Measurements from ENCODE around the gene C4orf54.
A peak's percentile ranks its signal among the peaks of the same experiment; 100 is the strongest.

Gene C4orf54

DNA sequence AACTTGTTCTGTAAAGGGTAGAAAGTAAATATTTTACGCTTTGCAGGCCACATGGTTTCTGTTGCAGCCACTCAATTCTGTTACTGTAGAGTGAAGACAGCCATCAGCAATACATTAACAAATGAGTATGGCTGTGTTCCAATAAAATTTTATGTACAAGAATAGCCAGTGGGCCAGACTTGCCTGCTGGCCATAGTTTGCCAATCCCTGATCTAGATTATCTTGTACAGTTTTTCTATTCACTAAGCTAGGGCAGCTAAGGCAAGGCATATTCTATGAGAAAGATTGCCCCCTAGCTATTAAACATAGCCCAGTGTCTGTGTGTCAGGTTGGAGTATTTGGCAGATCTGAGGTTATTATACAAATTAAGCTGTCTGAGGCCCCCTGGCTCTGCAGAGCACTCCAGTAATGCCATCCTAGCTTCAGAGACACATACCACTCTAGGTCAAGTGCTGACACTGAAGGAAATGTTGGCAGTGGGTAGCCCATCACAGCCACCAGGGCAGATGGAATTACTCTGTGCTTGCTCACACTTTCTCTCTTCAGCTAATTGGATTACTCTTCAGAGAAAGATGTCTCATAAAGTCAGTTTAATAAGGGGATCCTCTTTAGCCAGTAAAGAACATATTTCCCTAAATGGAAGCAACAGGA is 42.3 kb downstream of the C4orf54 start:
- H2AFZ ChIP-seq (ENCODE audit: low read depth, low read length): no peak overlapping the region
- H3K36me3 ChIP-seq (replicated peaks; ENCODE audit: low read depth, low read length): no peaks in the 10 kb centered on the region
- H3K9ac ChIP-seq (ENCODE audit: low read length): no peak overlapping the region
- no peaks in the 10 kb centered on the region for H3K27me3 ChIP-seq (ENCODE audit: low read depth, low read length)
- H3K4me3 ChIP-seq (ENCODE audit: low read length): no peak overlapping the region
- H3K79me2 ChIP-seq (ENCODE audit: low read length): no peaks in the 10 kb centered on the region
- H3K27ac ChIP-seq (ENCODE audit: low read length): no peak overlapping the region
- H4K20me1 ChIP-seq (ENCODE audit: insufficient read depth, low read length): no peaks in the 10 kb centered on the region
- no peaks in the 10 kb centered on the region for H3K9me3 ChIP-seq (ENCODE audit: insufficient read depth, low read length)
- H3K4me2 ChIP-seq (ENCODE audit: low read length): no peak overlapping the region
- no peaks in the 10 kb centered on the region for H3K4me1 ChIP-seq (ENCODE audit: low read length)
- no peak for TF ChIP-seq EZH2phosphoT487 (IDR thresholded peaks at IDR 0.05; ENCODE audit: low read depth)
- TF ChIP-seq, protein P1, sequence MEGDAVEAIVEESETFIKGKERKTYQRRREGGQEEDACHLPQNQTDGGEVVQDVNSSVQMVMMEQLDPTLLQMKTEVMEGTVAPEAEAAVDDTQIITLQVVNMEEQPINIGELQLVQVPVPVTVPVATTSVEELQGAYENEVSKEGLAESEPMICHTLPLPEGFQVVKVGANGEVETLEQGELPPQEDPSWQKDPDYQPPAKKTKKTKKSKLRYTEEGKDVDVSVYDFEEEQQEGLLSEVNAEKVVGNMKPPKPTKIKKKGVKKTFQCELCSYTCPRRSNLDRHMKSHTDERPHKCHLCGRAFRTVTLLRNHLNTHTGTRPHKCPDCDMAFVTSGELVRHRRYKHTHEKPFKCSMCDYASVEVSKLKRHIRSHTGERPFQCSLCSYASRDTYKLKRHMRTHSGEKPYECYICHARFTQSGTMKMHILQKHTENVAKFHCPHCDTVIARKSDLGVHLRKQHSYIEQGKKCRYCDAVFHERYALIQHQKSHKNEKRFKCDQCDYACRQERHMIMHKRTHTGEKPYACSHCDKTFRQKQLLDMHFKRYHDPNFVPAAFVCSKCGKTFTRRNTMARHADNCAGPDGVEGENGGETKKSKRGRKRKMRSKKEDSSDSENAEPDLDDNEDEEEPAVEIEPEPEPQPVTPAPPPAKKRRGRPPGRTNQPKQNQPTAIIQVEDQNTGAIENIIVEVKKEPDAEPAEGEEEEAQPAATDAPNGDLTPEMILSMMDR (IDR thresholded peaks at IDR 0.05; ENCODE audit: low read depth, low read length): peak; percentile 32; the same call in 1 of the 2 replicates

DNA sequence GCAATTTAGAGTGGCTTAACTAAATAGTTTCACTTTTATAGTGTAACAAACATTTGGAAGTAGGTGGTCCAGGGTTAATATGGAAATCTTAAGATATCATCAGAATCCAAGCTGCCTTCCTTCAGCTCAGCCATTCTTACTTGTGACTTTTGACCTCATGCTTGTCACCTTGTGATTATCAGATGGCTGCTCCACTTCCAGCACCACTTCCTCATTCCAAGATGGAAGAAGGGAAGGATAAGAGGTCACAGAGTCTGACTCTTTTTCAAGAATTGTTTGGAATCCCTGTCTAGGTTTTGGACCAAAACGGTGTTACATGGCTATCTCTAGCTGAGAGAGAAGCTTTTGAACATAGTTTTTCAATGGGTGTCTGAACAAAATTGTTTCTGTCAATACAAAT is 43.1 kb downstream of the C4orf54 start:
- Histone ChIP-seq H3K9ac (ENCODE audit: low read length) (no peak overlapping the region), H3K27ac (ENCODE audit: low read length) (no peak overlapping the region), H2AFZ (ENCODE audit: low read depth, low read length) (peak overlapping the region; percentile 23; the same call in 1 of the 2 replicates)

DNA sequence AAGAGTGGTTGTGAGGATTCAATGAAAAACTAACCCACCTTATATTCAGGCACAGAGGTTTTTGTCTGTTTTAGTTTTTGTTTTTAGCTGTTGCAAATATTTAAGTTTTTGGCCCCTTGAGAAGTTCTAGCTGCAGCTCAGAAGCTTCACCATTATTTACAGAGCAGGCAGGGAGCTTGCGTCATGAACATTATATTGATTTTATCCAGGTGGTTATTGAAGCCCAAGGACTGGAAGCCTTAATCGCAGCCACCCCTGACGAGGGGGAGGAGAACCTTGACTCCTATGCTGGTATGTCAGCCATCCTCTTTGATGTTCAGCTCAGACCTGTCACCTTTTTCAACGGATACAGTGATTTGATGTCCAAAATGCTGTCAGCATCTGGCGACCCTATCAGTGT is 44.9 kb downstream of the C4orf54 start:
- H3K9ac ChIP-seq (ENCODE audit: low read length): no peak overlapping the region
- no peaks in the 10 kb centered on the region for H3K36me3 ChIP-seq (replicated peaks; ENCODE audit: low read depth, low read length)
- H3K4me1 ChIP-seq (ENCODE audit: low read length): no peaks in the 10 kb centered on the region
- no peaks in the 10 kb centered on the region for H4K20me1 ChIP-seq (ENCODE audit: insufficient read depth, low read length)
- H3K4me3 ChIP-seq (ENCODE audit: low read length): no peak overlapping the region
- no peaks in the 10 kb centered on the region for H3K79me2 ChIP-seq (ENCODE audit: low read length)
- H3K9me3 ChIP-seq (ENCODE audit: insufficient read depth, low read length): no peaks in the 10 kb centered on the region
- H3K27me3 ChIP-seq (ENCODE audit: low read depth, low read length): no peaks in the 10 kb centered on the region
- H2AFZ ChIP-seq (ENCODE audit: low read depth, low read length): no peak overlapping the region; the same call in 1 of the 2 replicates
- TF ChIP-seq, protein P1 (IDR thresholded peaks at IDR 0.05; ENCODE audit: low read depth, low read length): no peak
- no peak for TF ChIP-seq EZH2phosphoT487 (IDR thresholded peaks at IDR 0.05; ENCODE audit: low read depth)
- H3K27ac ChIP-seq (ENCODE audit: low read length): no peak overlapping the region
- H3K4me2 ChIP-seq (ENCODE audit: low read length): no peak overlapping the region

More for the DNA sequence above, 43.1 kb downstream of the C4orf54 start:
- H3K27me3 ChIP-seq (ENCODE audit: low read depth, low read length): no peaks in the 10 kb centered on the region
- H3K9me3 ChIP-seq (ENCODE audit: insufficient read depth, low read length): no peaks in the 10 kb centered on the region
- H4K20me1 ChIP-seq (ENCODE audit: insufficient read depth, low read length): no peaks in the 10 kb centered on the region
- H3K4me3 ChIP-seq (ENCODE audit: low read length): no peak overlapping the region
- no peak overlapping the region for H3K4me2 ChIP-seq (ENCODE audit: low read length)
- no peaks in the 10 kb centered on the region for H3K79me2 ChIP-seq (ENCODE audit: low read length)
- TF ChIP-seq, protein P1 (IDR thresholded peaks at IDR 0.05; ENCODE audit: low read depth, low read length): no peak
- TF ChIP-seq EZH2phosphoT487 (IDR thresholded peaks at IDR 0.05; ENCODE audit: low read depth): no peak
- H3K4me1 ChIP-seq (ENCODE audit: low read length): no peaks in the 10 kb centered on the region
- no peaks in the 10 kb centered on the region for H3K36me3 ChIP-seq (replicated peaks; ENCODE audit: low read depth, low read length)

DNA sequence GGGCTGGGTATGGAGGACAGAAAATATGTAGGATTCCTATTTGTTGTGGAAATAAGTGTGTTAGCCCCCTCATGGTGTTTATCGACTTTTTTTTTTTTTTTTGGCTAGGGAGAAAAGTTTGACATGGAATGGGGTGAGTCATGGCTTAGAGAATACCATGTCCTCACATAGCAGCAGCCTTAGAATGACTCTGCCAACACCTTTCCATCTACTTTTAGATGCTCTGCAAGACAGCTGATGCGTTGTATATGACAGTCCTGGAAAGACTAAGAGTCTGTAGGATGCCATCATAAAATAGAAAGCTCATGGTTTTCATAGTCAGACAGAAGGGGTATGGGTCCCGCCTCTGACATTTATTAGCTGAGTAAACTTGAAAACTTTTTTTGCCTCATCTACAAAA is 45.3 kb downstream of the C4orf54 start:
- Histone ChIP-seq H3K36me3 (replicated peaks; ENCODE audit: low read depth, low read length) (no peaks in the 10 kb centered on the region), H2AFZ (ENCODE audit: low read depth, low read length) (no peak overlapping the region), H3K79me2 (ENCODE audit: low read length) (no peaks in the 10 kb centered on the region)

More for the DNA sequence above, 45.3 kb downstream of the C4orf54 start:
- no peaks in the 10 kb centered on the region for H3K4me1 ChIP-seq (ENCODE audit: low read length)
- no peak overlapping the region for H3K4me3 ChIP-seq (ENCODE audit: low read length)
- no peaks in the 10 kb centered on the region for H3K27me3 ChIP-seq (ENCODE audit: low read depth, low read length)
- no peaks in the 10 kb centered on the region for H4K20me1 ChIP-seq (ENCODE audit: insufficient read depth, low read length)
- no peak overlapping the region for H3K27ac ChIP-seq (ENCODE audit: low read length)
- TF ChIP-seq, protein P1 (IDR thresholded peaks at IDR 0.05; ENCODE audit: low read depth, low read length): no peak
- no peak for TF ChIP-seq EZH2phosphoT487 (IDR thresholded peaks at IDR 0.05; ENCODE audit: low read depth)
- H3K4me2 ChIP-seq (ENCODE audit: low read length): no peak overlapping the region
- H3K9me3 ChIP-seq (ENCODE audit: insufficient read depth, low read length): no peaks in the 10 kb centered on the region
- H3K9ac ChIP-seq (ENCODE audit: low read length): no peak overlapping the region
